GM18858 (cell line): ENCODE data around the gene MTUS2.
"Not testable (repeated sequence)": the region's sequence is repeated elsewhere in the genome, so short reads cannot be mapped to it uniquely, and the experiment has no call there.

Experiments used
- ATAC-seq: cut with Tn5 transposase; IDR thresholded peaks from one replicate; pipeline ENCODE4 v1.9.1; 2021; ENCODE audit not compliant: unreplicated experiment

MTUS2 gene

DNA sequence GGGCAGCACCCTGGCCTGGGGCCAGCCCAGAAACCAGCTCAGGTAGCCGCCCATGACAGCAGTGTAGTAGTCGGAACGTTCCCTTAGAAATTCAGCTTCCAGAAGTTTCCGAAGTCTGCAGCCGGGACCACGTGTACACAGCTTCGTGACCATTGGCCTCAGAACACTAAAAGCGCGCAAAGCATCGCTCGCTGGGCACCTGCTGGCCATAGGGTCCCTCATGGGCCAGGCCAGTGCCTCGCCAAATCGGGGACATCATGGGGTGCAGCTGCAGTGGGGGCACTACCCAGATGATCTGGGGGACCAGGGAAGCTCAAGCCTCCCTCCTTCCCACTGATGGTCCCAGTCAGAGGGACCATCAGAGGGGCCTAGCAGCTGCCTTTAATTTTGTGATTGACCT, 384.5 kb downstream of the MTUS2 start:
- ATAC-seq = no peak

DNA sequence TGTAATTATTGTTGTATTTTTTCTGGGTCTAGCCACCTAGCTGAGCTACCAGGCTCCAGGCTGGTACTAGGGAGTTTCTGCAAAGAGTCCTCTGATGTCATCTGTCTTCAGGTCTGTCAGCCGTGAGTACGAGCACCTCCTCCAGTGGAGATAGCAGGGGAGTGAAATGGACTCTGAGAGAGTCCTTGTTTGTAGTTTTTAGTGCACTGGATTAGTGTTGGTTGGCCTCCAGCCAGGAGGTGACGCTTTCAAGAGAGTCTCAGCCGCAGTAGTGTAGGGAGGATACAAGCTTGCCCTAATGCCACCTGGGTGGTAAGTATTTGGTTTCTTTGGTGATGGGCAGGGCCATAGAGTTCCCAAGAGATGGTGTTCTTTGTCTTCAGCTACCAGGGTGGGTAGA, 390.5 kb downstream of the MTUS2 start:
- ATAC-seq = no peak

DNA sequence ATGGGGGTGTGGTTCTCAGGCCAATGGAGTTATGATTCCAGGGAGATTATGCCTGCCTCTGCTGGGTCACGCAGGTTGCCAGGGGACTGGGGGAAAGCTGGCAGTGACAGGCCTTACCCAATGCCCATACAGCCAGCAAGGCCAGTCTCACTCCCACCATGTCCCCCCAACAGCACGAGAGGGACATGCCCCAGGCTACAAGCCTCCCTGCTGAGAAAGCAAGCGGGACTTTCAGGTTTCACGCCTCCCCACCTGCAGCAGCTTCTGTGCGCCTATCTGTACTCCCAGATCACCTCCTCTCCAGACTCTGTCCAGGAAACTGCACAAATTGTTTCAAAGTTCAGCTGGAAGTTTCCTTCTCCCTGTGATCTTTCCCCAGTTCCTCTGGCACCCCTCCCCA, 391.0 kb downstream of the MTUS2 start:
- ATAC-seq = not testable (repeated sequence)

DNA sequence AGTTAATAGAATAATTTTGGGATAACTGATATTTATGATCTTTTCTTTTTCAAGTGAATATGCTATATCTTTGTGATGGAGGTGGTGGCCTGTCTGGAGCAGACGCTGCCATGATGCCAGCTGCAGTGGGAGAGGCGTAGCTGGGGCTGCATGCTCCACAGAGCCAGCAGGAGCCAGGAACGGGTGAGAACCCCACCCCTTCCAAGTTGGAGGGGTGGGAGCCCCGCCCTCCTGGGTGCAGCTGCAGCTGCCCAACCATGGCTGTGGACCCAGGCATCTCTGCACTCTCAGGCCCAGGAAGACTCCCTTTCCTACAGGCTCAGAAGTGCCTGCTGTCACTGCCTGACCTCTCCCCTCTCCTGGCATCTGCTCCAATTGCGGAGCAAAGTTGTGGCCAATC, 402.3 kb downstream of the MTUS2 start:
- ATAC-seq = no peak

DNA sequence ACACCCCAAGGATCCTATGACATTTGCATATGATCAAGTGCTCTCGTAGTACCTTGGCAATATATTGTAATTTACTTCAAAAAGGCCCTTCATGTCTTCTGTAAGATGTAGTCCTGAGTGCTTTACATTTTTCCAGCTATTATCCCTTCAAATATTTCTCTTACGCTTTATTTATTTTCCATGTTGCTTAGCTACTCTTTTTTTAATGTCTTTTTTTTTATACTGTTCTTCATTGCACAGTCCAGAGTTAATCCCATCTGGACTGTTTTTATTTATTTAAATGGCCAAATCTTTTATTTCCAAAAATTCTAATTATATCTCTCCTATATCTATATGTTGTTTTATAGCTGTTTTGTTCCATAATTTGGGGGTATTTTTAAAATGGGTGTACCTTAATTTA, 404.1 kb downstream of the MTUS2 start:
- ATAC-seq = no peak

DNA sequence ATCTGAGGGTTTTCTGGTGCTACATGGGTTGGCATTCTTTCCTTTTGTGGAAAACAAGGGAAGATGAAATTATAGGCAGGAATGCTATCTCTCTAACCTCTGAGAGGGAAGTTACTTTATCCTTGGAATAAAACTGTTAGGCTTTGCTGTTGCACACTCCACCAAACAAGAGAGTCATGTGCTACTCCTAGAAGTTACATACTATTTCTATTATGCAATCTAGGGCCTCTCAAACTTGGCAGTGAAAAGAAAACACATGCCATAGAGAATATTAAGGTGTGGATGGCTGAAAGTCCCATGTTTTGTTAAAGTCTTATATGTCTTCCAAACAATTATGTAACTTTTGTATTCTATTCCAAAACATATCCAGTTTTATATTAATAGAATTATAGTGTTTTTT, 407.4 kb downstream of the MTUS2 start:
- no peak for ATAC-seq

DNA sequence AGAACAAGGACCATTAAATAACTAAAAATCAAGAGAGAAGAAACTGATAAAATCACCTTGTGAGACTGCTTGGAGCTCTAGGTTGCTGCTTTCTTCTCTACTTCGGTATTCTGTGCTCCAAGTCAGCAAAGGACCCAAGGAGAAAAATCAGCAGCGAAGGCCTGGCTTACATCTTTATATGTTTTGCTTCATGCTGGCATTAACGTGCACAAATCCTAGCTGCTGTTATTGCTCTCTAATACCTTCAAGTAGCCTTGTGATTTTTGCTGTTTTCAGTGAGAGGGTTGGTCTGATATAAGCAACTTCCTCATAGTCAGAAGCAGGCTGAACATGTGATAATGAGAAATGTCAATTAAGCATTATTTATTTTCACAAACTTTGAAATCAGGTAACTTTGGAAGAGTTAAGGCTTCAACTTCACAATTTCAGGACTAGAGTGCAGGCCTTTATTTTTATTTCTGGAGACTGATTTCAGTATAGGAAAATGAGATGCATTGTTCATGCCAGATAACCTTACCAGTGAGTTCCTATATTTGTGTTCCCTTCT, 410.2 kb downstream of the MTUS2 start:
- ATAC-seq = no peak

DNA sequence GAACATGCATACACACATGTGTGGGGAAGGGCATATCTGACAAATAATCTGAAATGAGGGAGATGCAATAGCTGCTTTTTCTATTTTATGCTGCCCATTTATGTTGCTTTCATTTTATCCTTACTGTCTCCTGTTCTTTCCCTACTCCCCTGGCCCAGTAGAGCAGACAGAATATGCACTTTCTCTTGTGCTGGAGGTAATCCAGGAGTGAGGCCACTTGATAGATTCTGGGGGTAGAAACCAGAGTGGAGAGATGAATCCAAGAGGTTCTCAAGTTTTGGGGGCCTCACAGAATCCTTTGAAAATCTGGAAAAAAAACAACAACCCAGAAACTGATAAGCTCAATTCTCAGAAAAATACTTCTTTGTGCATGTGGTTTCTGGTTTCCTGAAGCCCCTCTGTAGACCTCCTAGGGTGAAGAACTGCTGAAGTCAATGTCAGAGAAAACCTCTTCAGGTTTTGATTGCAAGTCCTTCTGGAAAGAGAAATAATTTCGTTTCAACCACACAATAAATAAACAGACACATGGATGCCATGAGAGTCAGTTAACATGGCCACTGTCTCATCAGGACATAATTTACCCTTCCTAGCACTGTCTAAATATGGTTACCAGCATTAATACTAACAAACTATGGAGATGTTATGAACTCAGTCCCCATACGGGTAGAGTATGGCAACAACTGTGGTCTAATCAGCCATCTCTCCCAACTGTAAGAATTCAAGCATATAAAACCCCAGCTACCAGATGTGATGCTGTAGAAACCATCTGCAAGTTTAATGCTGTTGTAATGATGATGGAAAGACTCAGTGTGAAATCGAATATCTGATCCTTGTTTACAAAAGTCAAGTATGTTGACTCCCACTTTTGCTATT, 419.8 kb downstream of the MTUS2 start:
- ATAC-seq = no peak

DNA sequence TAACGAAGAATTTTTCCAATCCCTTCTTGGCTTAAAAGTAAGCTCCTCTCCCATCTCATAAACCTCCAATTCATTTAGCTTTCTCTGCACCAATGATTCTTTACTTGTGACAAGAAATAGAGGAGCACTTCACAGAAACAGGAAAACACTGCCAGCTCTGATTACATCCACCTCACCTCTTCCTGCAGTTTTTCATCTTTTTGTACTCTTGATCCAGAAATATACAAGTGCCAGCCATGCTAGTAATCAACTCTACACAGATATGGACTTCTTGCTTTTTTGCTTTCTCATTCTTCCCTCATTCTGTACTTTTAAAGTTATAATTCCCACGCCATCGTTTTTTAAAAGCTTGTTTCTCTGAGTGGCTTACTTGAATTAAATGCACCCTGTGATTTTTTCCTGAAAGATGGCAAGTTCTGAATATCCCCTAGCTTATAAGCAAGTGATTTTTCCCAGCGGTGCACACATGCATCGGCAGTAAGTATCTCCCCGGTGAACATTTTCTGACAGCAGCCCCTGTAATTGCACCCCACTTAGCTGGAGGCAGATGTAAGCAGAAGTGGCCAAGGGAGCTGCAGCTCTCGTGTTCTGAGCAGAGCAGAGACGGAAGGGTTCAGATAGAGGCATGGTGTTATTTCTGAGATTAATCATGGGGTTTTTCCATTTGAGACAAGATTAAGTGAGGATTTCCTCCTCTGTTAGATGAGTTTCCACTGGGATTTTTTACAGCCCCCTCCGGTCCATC, 434.7 kb downstream of the MTUS2 start:
- ATAC-seq = no peak

DNA sequence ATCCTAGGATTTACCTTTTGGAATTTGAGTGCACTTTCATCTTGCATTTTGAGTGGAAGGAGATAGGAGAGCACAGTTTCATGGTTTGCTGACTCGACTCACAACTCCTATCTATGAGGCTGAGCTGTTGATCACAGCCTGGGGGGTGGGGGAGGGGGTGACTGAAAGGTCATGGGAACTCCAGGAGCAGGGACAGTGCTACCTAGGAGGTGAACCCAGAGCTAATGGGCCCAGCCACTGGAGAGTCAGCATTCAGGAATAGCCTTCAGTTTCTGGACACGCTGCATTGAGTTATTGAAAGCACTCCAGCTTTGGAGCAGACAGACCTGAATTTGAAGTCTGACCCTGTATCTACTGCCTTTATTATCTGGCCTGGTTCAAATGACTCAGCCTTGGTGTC, 435.4 kb downstream of the MTUS2 start:
- no peak for ATAC-seq

DNA sequence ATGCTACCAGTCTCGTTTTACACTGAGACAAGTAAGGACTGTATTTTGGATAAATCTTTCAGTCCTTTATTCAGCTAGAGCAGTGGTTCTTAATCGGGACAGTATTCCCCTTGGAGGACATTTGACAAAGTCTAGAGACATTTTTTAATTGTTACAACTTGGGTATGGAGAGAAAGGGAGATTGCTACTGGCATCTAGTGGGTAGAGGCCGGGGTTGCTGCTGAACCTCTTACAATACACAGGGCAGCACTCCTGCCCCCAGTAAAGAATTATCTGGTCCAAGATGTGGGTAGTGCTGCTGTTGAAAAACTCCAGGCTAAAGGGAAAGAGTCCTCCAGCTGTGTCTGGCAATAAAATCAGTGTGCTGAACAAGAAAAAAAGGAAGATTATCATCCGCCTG, 440.5 kb downstream of the MTUS2 start:
- ATAC-seq = no peak

DNA sequence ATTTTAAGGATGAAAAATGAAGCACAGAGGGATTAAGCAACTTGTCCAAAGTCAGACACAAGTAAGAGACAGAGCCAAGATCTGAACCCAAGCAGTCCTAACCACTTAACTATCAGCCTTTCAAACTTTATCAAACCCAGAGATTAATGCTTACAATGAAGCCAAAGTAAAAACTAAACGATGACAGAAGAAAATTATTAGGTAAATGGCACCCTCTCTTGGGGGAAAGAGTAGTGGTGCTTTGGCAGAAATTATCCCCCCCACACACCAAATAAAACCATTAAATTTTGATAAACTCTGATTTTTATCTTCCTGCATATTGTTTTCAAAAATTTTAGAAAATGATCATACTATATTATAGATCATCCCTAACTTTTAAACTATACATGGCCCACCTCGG, 446.1 kb downstream of the MTUS2 start:
- no peak for ATAC-seq

DNA sequence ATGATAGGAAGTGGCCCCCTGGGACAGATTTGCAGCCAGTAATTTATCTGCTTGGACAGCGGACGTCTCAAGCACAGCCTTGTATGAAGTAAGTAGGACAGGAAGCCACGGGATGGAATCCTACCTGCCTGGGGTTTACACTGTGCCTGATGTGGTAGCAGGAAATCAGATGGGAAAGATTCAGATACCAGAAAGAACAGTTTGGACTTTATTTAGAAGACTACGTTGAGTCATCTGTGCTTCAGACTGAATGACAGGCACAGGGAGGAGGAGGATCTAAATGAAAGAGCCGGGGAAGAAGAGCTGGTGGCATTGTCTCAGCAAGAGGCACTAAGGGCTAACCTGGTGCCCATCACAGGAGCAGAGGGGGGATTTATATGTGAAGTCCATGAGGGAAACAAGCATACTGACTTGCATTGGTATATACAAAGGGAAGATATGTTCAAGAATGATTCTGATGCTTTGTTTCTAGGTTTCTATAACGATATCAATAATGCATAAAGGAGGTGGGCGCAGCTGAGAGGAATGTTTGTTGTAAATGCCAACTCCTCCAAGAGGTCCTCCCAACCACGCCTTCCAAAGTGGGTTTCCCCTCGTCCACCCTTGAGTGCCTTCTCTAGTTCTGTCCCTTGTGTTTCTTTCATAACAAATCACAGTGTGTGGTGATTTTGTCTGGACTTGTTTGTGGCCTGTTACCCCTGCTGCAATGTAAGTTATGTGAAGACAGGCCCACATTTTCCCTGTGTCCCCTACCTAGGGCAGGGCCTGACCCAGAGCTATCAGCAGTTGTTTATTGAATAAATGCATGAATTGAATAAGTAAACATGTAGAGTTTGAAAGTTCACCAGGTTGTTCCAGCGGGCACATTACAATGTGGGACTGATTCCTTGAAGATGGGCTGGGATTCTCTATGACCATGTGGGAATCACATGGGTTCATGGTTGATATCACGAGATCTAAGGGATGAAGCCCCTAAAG, 446.9 kb downstream of the MTUS2 start:
- ATAC-seq = no peak

DNA sequence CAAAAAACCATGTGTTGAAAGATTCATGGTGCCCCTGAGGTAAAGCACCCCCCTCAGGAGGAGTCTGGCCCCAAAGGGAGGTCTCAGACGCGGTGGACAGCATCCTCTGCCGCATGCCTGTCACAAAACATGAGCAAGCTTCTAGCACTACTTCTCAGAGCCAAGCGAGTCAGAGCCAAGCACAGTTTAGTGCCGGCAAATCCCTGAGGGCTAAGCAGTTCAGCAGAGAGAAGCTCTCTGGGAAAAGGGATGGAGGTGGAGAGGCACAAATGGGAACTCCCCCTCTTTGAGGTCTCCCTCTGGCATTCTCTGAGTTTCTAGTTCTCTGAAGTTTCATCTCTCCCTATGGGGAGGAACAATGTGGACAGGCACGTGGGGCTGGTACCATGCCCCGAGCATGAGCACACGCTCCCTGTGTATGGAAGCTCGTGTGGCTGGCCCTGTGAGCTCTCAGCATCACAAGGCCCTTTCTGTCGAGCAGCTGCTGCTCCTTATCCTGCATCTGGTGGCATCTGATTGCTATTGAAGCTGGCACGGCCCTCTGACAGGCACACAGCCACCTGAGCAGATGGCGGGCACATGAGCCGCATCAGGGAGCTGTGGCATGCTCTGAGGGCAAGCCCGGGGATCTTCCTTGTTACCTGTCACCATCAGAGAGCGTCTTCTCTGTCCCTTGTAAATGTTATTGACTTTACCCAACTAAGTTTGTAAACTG, 450.3 kb downstream of the MTUS2 start:
- no peak for ATAC-seq

DNA sequence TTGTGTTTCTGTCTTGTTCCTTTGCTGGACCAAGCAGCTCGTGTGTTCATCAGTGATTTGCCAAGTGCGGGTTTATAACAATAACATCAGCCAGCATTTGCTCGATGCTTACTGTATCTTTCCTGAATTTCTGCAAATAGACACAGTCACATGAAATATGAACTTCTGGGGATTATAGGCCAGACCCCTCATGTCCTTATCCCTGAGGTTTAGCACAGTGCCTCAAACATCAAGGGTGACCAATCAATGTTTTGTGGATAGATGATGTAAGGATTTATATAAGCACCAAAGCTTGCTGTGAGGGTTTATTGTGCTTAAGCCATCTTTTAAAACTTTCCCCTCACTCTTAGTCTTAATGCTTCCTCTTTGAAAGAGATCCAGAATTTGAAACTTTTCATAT, 451.5 kb downstream of the MTUS2 start:
- no peak for ATAC-seq

DNA sequence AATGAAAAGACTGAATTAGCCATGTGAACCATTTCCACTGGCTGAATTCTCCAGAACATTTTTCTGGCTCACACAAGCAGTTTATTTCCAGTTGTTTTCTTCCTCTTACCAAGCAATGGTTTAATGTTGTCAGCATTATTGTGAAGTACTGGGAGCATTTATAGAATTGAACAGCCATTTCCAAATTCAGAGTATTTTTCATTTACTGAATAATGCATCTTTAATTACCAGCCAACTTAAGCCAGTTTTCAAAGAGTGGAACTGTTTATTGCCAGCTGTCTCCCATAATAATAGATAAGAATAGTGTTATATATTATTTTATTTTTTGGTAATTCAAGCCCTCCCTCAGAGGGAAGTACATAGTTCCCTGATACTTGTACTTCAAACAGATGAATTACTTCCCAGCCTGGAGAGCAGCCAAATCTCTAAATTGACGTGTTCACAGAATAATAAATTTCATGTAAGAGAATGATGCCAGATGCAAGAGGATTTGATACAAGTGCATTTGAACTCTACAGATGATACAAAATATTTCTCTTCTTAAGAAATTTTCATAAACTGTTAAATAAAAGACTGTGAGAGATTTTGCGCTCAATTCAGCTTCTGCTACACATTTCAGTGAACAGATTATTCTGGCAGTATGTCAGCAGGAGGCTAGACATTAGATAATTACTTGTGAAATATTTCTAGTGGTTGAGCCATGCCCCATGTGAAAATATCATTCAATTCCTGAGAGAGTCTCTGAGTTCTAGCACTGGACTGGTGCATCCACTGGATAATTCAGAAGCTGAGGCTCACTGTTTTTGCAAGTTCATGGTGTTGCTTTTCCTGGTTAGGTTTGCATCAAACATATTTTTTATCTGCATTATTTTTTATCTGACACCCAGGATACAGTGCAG, 459.5 kb downstream of the MTUS2 start:
- no peak for ATAC-seq

DNA sequence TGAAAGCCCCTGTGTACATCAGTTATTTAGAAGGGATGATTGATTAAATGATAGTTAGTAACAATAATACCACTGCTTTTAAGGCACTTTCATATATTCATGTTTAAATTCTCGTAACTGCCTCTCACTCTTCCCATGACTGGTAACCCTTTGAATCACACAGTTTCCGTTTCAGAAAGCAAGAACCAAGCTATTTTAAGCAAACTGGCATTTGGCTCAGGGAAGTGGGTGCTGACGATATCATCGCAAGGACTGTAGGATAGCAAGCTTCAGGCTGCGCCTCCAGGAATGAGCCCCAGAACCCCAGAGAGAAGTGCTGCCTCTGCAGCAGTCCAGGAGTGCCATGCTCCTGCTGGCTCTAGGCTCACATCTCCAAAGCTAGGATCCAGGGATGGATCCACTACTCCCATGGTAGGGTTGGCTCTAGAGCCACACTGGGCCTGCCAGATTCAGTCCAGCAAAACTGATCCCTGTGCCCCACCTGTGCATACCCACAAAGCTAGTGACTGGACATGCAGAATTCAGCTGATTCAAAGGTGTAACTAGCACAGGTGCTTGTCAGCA, 461.9 kb downstream of the MTUS2 start:
- ATAC-seq = no peak

DNA sequence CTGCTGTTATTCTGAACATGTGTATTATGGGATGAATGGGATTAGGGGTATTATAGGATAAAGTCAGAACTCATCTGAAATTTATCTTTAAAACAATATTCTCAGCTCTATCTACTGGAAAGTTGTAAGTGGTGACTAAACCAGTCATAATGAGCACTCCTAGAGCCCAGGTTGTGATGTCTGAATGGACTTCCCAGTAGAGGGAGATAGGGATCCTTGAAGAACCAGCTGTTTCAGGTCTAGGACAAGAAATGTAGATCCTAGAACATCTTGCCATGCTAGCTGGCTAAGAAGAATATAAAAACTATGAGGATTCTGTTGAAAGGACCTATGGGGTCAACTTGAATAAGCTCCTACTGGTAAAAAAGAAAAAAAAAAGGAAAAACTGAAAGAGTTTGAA, 464.6 kb downstream of the MTUS2 start:
- ATAC-seq = no peak

DNA sequence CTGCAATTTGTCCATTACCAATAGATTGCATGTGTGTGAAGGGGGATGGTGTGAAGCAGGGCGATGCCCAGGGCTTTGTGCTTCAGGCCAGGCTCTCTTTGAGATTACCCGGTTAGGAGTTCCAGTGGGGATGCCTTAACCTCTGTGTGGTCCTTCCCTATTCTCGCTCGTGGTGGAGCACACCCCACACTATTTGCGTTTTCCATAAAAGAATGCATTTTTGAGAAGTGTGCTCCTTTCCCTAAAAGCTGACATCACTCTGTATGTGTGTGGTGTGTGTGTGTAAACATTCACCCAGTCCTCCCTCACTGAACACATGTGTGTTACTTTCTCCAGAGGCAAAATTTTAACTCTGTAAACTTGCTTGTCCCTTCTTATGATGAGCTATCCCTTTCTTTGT, 467.1 kb downstream of the MTUS2 start:
- ATAC-seq = no peak
